ENCODE data around the gene XRCC5. TPM values are rescaled to one million over a fixed set of nuclear protein-coding genes. Genes with fewer than 3 reads are reported as not detected.

XRCC5 gene
- total RNA-seq, 5 donors from 2014 or later (not counting 1 experiment from before 2014, with no cell fraction given) = 187 to 219 (median 202) TPM

DNA sequence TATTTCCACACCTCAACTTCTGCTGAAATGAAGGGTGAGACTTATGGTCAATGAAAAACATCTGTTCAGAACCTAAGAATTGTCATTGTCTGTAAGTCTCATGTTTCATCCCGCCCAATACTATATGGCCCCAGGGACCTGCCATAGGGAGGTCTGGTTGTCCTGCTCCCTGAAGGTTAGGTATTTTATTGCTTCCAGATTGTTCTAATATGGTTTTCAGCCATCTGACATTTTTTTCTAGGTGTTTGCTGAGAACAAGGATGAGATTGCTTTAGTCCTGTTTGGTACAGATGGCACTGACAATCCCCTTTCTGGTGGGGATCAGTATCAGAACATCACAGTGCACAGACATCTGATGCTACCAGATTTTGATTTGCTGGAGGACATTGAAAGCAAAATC is 7.3 kb downstream of the XRCC5 start:
- ATAC-seq (replicated peaks in 1 of 4) = no peak
- no peaks in the 10 kb centered on the region for H3K9me3 Mint-ChIP-seq
- POLR2A ChIA-PET = no interaction called here
- peaks cover 40 to 48% of the 10 kb centered on the region in 2 experiments for H3K4me1 ChIP-seq (ENCODE audit: control insufficient read depth in 1 of 2, extremely low read depth in 1 of 2, insufficient read depth in 2 of 2, low read length in 2 of 2)
- H3K4me3 Mint-ChIP-seq = peak overlapping the region; percentile 40 to 95 (median 93)
- CTCF ChIA-PET = interaction anchor here in 1 of 2 donors (0.5 kb wide), 1 partner anchor 25 kb away, joined by 4 read pairs; no protein-coding TSS in a partner anchor
- H3K36me3 ChIP-seq (ENCODE audit: control insufficient read depth in 2 of 2, extremely low read depth in 1 of 2, insufficient read depth in 1 of 2, low read length in 1 of 2) = peaks cover 9 to 85% of the 10 kb centered on the region in 2 donors
- H3K27me3 ChIP-seq (replicated peaks in 1 of 2; ENCODE audit: control insufficient read depth in 2 of 2, extremely low read depth in 1 of 2, insufficient read depth in 2 of 2, low read length in 1 of 2) = no peaks in the 10 kb centered on the region
- peaks cover 72% of the 10 kb centered on the region for H3K36me3 Mint-ChIP-seq
- peak overlapping the region; percentile 25 to 58 for H3K27ac Mint-ChIP-seq
- H3K27me3 Mint-ChIP-seq = no peaks in the 10 kb centered on the region
- H3K27ac ChIP-seq (ENCODE audit: low read length) = no peak overlapping the region
- no CpG with 5 or more reads among the region's 1 CpG for WGBS (ENCODE audit: insufficient coverage)
- H3K4me1 Mint-ChIP-seq = peaks cover 92 to 99% (median 96%) of the 10 kb centered on the region in 3 donors
- DNase-seq = no peak
- H3K4me3 ChIP-seq (ENCODE audit: control insufficient read depth in 1 of 2, extremely low read depth in 1 of 2, low read length in 1 of 2) = no peak overlapping the region
- H3K9me3 ChIP-seq = no peaks in the 10 kb centered on the region

DNA sequence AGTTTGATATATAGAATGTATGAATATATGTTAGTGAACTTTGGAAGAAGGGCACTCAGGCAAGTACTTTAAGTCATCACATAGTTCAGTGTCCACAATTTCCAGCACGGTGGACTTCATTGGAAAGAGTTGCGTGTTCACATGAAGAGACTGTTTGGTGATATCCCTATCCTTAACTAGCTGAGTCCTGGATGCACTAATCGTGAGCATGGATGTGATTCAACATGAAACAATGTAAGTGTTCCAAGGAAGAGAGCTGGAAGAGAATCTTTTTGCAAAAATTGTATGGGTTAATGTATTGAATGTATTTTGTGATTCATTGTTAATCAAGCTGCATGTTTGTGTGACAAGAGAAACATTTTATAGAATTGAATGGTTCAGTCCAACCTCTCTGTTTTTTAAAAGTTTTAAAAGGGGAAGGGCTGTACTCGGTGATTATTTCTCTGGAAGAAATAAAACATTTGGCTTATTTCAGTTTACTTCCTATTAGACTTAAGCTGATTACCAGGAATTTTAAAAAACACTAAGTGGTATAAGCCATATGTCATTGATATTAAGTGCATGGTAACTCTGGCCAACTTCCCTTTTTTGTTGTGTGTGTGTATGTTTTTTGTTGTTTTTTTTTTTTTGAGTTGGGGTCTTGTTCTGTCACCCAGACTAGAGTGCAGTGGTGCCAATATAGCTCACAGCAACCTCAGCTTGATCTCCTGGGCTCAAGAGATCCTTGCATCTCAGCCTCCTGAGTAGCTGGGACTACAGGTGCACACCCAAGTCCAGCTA is 8.6 kb downstream of the XRCC5 start:
- Mint-ChIP-seq H3K4me3 (no peak overlapping the region), H3K27ac (peak overlapping the region in 1 of 2 donors; percentile 66), H3K4me1 (peaks cover 89 to 95% (median 95%) of the 10 kb centered on the region in 3 donors), H3K9me3 (no peaks in the 10 kb centered on the region), H3K36me3 (peaks cover 72% of the 10 kb centered on the region), H3K27me3 (no peaks in the 10 kb centered on the region)
- CTCF ChIA-PET = interaction anchor here in 1 of 2 donors (0.6 to 0.7 kb wide), 2 partner anchors 47 to 806 kb away, joined by 3 read pairs; partner anchors contain the start of gene ATIC
- no peaks in the 10 kb centered on the region for H3K27me3 ChIP-seq (replicated peaks in 1 of 2; ENCODE audit: control insufficient read depth in 2 of 2, extremely low read depth in 1 of 2, insufficient read depth in 2 of 2, low read length in 1 of 2)
- DNase-seq (no peak), ATAC-seq (replicated peaks in 1 of 4) (no peak)
- H3K36me3 ChIP-seq (ENCODE audit: control insufficient read depth in 2 of 2, extremely low read depth in 1 of 2, insufficient read depth in 1 of 2, low read length in 1 of 2) = peaks cover 16 to 86% of the 10 kb centered on the region in 2 donors
- no peak overlapping the region for H3K27ac ChIP-seq (ENCODE audit: low read length)
- H3K4me1 ChIP-seq (ENCODE audit: control insufficient read depth in 1 of 2, extremely low read depth in 1 of 2, insufficient read depth in 2 of 2, low read length in 2 of 2) = peaks cover 39 to 46% of the 10 kb centered on the region in 2 experiments
- POLR2A ChIA-PET = interaction anchor here in 1 of 2 donors (0.6 to 0.7 kb wide), 2 partner anchors 10 to 49 kb away, joined by 3 to 4 read pairs; no protein-coding TSS in a partner anchor
- no peaks in the 10 kb centered on the region for H3K9me3 ChIP-seq
- no peak overlapping the region for H3K4me3 ChIP-seq (ENCODE audit: control insufficient read depth in 1 of 2, extremely low read depth in 1 of 2, low read length in 1 of 2)
- 90% methylated on average over 2 of the region's 4 CpGs for WGBS (ENCODE audit: insufficient coverage)

DNA sequence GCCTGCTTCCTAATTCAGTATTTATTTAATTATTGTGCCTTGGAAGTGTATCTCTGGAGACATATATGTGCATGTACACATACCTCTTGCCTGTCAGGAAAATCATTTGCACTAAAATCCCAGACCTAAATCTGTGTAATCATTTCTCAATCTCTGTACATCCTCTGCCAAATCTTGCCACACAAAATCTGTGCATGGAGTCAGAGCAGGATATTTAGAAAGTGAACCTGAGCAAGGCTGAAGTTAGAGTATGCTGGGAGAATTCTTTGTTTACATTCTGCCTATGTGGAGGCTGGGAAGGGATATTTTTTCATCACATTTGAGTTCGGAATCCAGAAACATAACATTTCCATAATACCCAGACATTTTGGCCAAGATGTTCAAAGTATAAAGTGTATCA is 9.3 kb downstream of the XRCC5 start:
- Mint-ChIP-seq H3K4me3 (no peak overlapping the region), H3K27me3 (no peaks in the 10 kb centered on the region), H3K27ac (peak overlapping the region; percentile 25 to 66), H3K36me3 (peaks cover 67% of the 10 kb centered on the region), H3K9me3 (no peaks in the 10 kb centered on the region), H3K4me1 (peaks cover 84 to 90% (median 90%) of the 10 kb centered on the region in 3 donors)
- ATAC-seq (replicated peaks in 1 of 4) (no peak), DNase-seq (no peak)
- H3K4me1 ChIP-seq (ENCODE audit: control insufficient read depth in 1 of 2, extremely low read depth in 1 of 2, insufficient read depth in 2 of 2, low read length in 2 of 2) = peaks cover 35 to 44% of the 10 kb centered on the region in 2 experiments
- no peak overlapping the region for H3K27ac ChIP-seq (ENCODE audit: low read length)
- WGBS (ENCODE audit: insufficient coverage) = no CpG with 5 or more reads among the region's 1 CpG
- peaks cover 15 to 86% of the 10 kb centered on the region in 2 donors for H3K36me3 ChIP-seq (ENCODE audit: control insufficient read depth in 2 of 2, extremely low read depth in 1 of 2, insufficient read depth in 1 of 2, low read length in 1 of 2)
- H3K27me3 ChIP-seq (replicated peaks in 1 of 2; ENCODE audit: control insufficient read depth in 2 of 2, extremely low read depth in 1 of 2, insufficient read depth in 2 of 2, low read length in 1 of 2) = no peaks in the 10 kb centered on the region
- POLR2A ChIA-PET = interaction anchor here in 1 of 2 donors (0.6 to 1.5 kb wide), 3 partner anchors 9 to 49 kb away, joined by 3 to 8 read pairs (median 4); partner anchors contain the start of gene XRCC5
- CTCF ChIA-PET = interaction anchor here in 1 of 2 donors (0.6 kb wide), 1 partner anchor 46 kb away, joined by 3 read pairs; no protein-coding TSS in a partner anchor
- no peaks in the 10 kb centered on the region for H3K9me3 ChIP-seq
- H3K4me3 ChIP-seq (ENCODE audit: control insufficient read depth in 1 of 2, extremely low read depth in 1 of 2, low read length in 1 of 2) = no peak overlapping the region

DNA sequence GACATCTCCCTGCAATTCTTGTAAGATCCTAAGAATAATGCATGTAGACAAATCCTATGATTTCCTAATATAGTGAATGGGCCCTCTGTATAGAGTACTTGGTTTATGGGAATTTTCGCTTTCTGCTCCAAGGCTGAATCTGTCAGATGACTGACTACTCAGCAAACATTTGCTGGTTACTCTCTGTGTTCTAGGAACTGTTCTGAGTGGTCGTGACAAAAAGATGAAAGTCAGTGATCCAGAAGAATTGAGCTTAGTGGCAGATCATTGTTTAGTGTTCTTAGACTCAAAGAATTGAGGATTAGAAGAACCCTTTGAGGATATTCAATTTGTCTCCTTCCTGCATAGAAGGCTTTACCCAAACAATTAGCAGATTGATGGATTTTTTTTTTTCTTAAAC is 10.0 kb downstream of the XRCC5 start:
- ChIA-PET CTCF (interaction anchor here (0.5 to 2.1 kb wide), 2 partner anchors 9 to 323 kb away, joined by 6 read pairs; no protein-coding TSS in a partner anchor), POLR2A (interaction anchor here (0.7 to 1.5 kb wide), 4 partner anchors 9 to 103 kb away, joined by 3 to 8 read pairs (median 4); partner anchors contain the start of gene XRCC5 (in 1 of the 2))
- Histone ChIP-seq H3K27me3 (replicated peaks in 1 of 2; ENCODE audit: control insufficient read depth in 2 of 2, extremely low read depth in 1 of 2, insufficient read depth in 2 of 2, low read length in 1 of 2) (no peaks in the 10 kb centered on the region), H3K27ac (ENCODE audit: low read length) (no peak overlapping the region), H3K4me1 (ENCODE audit: control insufficient read depth in 1 of 2, extremely low read depth in 1 of 2, insufficient read depth in 2 of 2, low read length in 2 of 2) (peaks cover 33 to 43% of the 10 kb centered on the region in 2 experiments), H3K36me3 (ENCODE audit: control insufficient read depth in 2 of 2, extremely low read depth in 1 of 2, insufficient read depth in 1 of 2, low read length in 1 of 2) (peaks cover 12 to 86% of the 10 kb centered on the region in 2 donors), H3K4me3 (ENCODE audit: control insufficient read depth in 1 of 2, extremely low read depth in 1 of 2, low read length in 1 of 2) (no peak overlapping the region), H3K9me3 (no peaks in the 10 kb centered on the region)
- Mint-ChIP-seq H3K36me3 (peaks cover 65% of the 10 kb centered on the region), H3K27me3 (no peaks in the 10 kb centered on the region), H3K27ac (peak overlapping the region; percentile 66 to 71), H3K4me3 (peak overlapping the region in 1 of 3 donors; percentile 46), H3K9me3 (no peaks in the 10 kb centered on the region), H3K4me1 (peaks cover 80 to 86% (median 83%) of the 10 kb centered on the region in 3 donors)
- WGBS (ENCODE audit: insufficient coverage) = 67% methylated on average over 2 of the region's 2 CpGs
- no peak for ATAC-seq (replicated peaks in 1 of 4)
- no peak for DNase-seq

DNA sequence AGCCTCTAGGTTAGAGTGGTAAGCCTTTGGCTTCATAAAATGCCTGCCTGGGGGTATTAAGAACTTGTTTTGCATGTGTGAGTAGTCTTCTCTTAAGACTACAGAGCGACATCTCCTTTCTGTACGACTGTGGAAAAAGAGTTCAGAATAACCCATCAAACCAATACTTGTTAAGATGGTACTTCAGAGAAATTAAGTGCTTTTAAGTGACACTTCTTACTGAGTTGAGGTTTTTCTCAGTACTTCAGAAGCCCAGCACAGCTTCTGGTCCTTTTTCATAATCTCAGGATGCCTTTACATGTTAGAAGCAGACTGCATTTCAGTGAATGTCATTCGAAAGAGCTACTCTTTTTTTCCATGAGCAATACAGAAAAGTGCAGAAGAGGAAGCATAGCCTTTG is 10.8 kb downstream of the XRCC5 start:
- H3K4me1 Mint-ChIP-seq = peaks cover 77 to 84% (median 81%) of the 10 kb centered on the region in 3 donors
- peak overlapping the region; percentile 53 to 89 for H3K27ac Mint-ChIP-seq
- ChIA-PET POLR2A (interaction anchor here (0.6 to 1.5 kb wide), 6 partner anchors 10 to 104 kb away, joined by 3 to 8 read pairs (median 3); partner anchors contain the start of gene XRCC5 (in 1 of the 2)), CTCF (interaction anchor here (0.6 to 2.1 kb wide), 4 partner anchors 8 to 13 kb away, joined by 3 to 6 read pairs (median 4); no protein-coding TSS in a partner anchor)
- no CpG with 5 or more reads among the region's 3 CpGs for WGBS (ENCODE audit: insufficient coverage)
- H3K27ac ChIP-seq (ENCODE audit: low read length) = no peak overlapping the region
- H3K36me3 ChIP-seq (ENCODE audit: control insufficient read depth in 2 of 2, extremely low read depth in 1 of 2, insufficient read depth in 1 of 2, low read length in 1 of 2) = peaks cover 11 to 89% of the 10 kb centered on the region in 2 donors
- ATAC-seq (replicated peaks in 1 of 4) = peak; percentile 55 to 86 (median 68)
- H3K4me3 ChIP-seq (ENCODE audit: control insufficient read depth in 1 of 2, extremely low read depth in 1 of 2, low read length in 1 of 2) = no peak overlapping the region
- no peaks in the 10 kb centered on the region for H3K9me3 Mint-ChIP-seq
- H3K36me3 Mint-ChIP-seq = peaks cover 66% of the 10 kb centered on the region
- H3K27me3 Mint-ChIP-seq = no peaks in the 10 kb centered on the region
- H3K4me1 ChIP-seq (ENCODE audit: control insufficient read depth in 1 of 2, extremely low read depth in 1 of 2, insufficient read depth in 2 of 2, low read length in 2 of 2) = peaks cover 26 to 38% of the 10 kb centered on the region in 2 experiments
- DNase-seq = peak in 1 of 35 experiments; percentile 40
- peak overlapping the region in 1 of 3 donors; percentile 64 for H3K4me3 Mint-ChIP-seq
- H3K9me3 ChIP-seq = no peaks in the 10 kb centered on the region
- H3K27me3 ChIP-seq (replicated peaks in 1 of 2; ENCODE audit: control insufficient read depth in 2 of 2, extremely low read depth in 1 of 2, insufficient read depth in 2 of 2, low read length in 1 of 2) = no peaks in the 10 kb centered on the region

DNA sequence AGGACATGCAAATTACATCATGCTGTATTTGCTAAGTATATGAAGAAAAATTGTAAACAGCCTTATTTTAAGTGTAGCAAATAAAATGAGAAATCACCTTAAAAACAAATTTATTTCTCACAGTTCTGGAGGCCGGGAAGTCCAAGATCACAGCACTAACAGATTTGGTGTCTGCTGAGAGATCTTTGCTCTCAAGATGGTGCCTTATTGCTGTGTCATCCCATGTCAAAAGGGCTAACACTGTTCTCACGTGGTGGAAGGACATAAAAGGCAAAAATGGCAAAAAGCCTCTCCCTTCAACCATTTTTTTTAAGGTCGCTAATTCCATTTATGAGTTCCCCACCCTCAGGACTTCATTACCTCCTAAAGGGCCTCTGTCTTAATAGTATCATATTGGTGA is 12.1 kb downstream of the XRCC5 start:
- 100% methylated on average over 1 of the region's 3 CpGs for WGBS (ENCODE audit: insufficient coverage)
- Mint-ChIP-seq H3K36me3 (peaks cover 74% of the 10 kb centered on the region), H3K9me3 (no peaks in the 10 kb centered on the region), H3K27me3 (no peaks in the 10 kb centered on the region), H3K27ac (peak overlapping the region; percentile 17 to 74), H3K4me3 (peak overlapping the region in 1 of 3 donors; percentile 64), H3K4me1 (peaks cover 75 to 80% (median 77%) of the 10 kb centered on the region in 3 donors)
- peaks cover 14 to 95% of the 10 kb centered on the region in 2 donors for H3K36me3 ChIP-seq (ENCODE audit: control insufficient read depth in 2 of 2, extremely low read depth in 1 of 2, insufficient read depth in 1 of 2, low read length in 1 of 2)
- CTCF ChIA-PET = no interaction called here
- H3K27ac ChIP-seq (ENCODE audit: low read length) = no peak overlapping the region
- DNase-seq (no peak), ATAC-seq (replicated peaks in 1 of 4) (no peak)
- H3K9me3 ChIP-seq = no peaks in the 10 kb centered on the region
- POLR2A ChIA-PET = no interaction called here
- H3K4me3 ChIP-seq (ENCODE audit: control insufficient read depth in 1 of 2, extremely low read depth in 1 of 2, low read length in 1 of 2) = no peak overlapping the region
- peaks cover 21 to 31% of the 10 kb centered on the region in 2 experiments for H3K4me1 ChIP-seq (ENCODE audit: control insufficient read depth in 1 of 2, extremely low read depth in 1 of 2, insufficient read depth in 2 of 2, low read length in 2 of 2)
- no peaks in the 10 kb centered on the region for H3K27me3 ChIP-seq (replicated peaks in 1 of 2; ENCODE audit: control insufficient read depth in 2 of 2, extremely low read depth in 1 of 2, insufficient read depth in 2 of 2, low read length in 1 of 2)

All from T-cell (primary cell).